Upper lobe of left lung (tissue), 4 donors: Measurements from ENCODE around the gene SENP7.

ENCODE experiments used
- EP300 ChIP-seq, 4 donors: sonication (generic); formaldehyde crosslinking; IDR thresholded peaks; one replicate each; pipeline ENCODE4 v1.5.1; 2017; ENCODE audit warnings: antibody characterized with exemption in 4 of 4, control low read depth in 2 of 4
- POLR2AphosphoS5 ChIP-seq, 2 donors: sonication (generic); formaldehyde crosslinking; IDR thresholded peaks; one replicate each; pipeline ENCODE4 v1.5.1; 2017; ENCODE audit warnings: antibody characterized with exemption in 2 of 2
- TF ChIP-seq, protein P1 (sequence below), 6 experiments: fragments of 450-650 bp in 4 of 6; fragments of 200-600 bp in 2 of 6; sonication (generic) in 2 of 6; IDR thresholded peaks; one replicate each; pipeline ENCODE4 v1.5.1; 2016 to 2019; ENCODE audit warnings: antibody characterized with exemption in 6 of 6

DNA sequence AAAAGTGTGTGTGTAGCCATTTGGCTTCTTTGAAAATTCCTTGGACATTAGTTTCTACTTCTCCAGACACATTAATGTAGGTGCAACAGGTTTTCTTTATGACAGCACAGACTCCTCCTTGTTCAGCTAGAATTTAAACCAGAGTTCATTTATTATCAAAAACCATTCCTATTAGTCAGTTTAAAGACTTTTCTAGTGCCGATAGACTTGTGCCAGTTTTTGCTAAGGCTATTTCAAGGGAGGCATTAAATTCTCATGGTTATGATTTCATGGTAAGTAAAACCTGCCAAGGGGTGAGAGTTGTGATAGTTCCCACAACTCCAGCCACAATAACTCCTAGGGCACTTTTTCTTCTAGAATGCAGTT lies 20.6 kb upstream of the SENP7 start:
- TF ChIP-seq, protein P1, sequence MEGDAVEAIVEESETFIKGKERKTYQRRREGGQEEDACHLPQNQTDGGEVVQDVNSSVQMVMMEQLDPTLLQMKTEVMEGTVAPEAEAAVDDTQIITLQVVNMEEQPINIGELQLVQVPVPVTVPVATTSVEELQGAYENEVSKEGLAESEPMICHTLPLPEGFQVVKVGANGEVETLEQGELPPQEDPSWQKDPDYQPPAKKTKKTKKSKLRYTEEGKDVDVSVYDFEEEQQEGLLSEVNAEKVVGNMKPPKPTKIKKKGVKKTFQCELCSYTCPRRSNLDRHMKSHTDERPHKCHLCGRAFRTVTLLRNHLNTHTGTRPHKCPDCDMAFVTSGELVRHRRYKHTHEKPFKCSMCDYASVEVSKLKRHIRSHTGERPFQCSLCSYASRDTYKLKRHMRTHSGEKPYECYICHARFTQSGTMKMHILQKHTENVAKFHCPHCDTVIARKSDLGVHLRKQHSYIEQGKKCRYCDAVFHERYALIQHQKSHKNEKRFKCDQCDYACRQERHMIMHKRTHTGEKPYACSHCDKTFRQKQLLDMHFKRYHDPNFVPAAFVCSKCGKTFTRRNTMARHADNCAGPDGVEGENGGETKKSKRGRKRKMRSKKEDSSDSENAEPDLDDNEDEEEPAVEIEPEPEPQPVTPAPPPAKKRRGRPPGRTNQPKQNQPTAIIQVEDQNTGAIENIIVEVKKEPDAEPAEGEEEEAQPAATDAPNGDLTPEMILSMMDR (IDR thresholded peaks at IDR 0.05): no peak
- no peak for TF ChIP-seq EP300 (IDR thresholded peaks at IDR 0.05)
- no peak for TF ChIP-seq POLR2AphosphoS5 (IDR thresholded peaks at IDR 0.05)
